ENCODE data around the gene BFAR.

The BFAR gene

GRCh38 chr16:14606102-14606501, 26.6 kb upstream of the BFAR start:
- no peak overlapping the region for H3K4me3 ChIP-seq (ENCODE audit: low read depth, low read length)

GRCh38 chr16:14608111-14608566, 24.6 kb upstream of the BFAR start:
- Histone ChIP-seq H3K36me3 (peaks cover 10% of the 10 kb centered on the region), H3K4me3 (ENCODE audit: low read depth, low read length) (no peak overlapping the region), H3K27me3 (no peaks in the 10 kb centered on the region), H3K9me3 (no peaks in the 10 kb centered on the region), H3K4me1 (no peaks in the 10 kb centered on the region)
- no peak for TF ChIP-seq CTCF (IDR thresholded peaks at IDR 0.05; ENCODE audit: low read depth, low read length)
- DNase-seq, result no peak

More at GRCh38 chr16:14606102-14606501, 26.6 kb upstream of the BFAR start:
- no peak for DNase-seq
- H3K36me3 ChIP-seq, result peaks cover 12% of the 10 kb centered on the region
- no peaks in the 10 kb centered on the region for H3K9me3 ChIP-seq
- no peaks in the 10 kb centered on the region for H3K4me1 ChIP-seq
- no peak for TF ChIP-seq CTCF (IDR thresholded peaks at IDR 0.05; ENCODE audit: low read depth, low read length)
- H3K27me3 ChIP-seq, result no peaks in the 10 kb centered on the region

GRCh38 chr16:14608604-14609003, 24.1 kb upstream of the BFAR start:
- no peaks in the 10 kb centered on the region for H3K27me3 ChIP-seq
- H3K4me3 ChIP-seq (ENCODE audit: low read depth, low read length), result no peak overlapping the region
- no peaks in the 10 kb centered on the region for H3K9me3 ChIP-seq
- no peak for DNase-seq
- no peak for TF ChIP-seq CTCF (IDR thresholded peaks at IDR 0.05; ENCODE audit: low read depth, low read length)
- peaks cover 9% of the 10 kb centered on the region for H3K36me3 ChIP-seq
- H3K4me1 ChIP-seq, result no peaks in the 10 kb centered on the region

GRCh38 chr16:14609716-14610115, 23.0 kb upstream of the BFAR start:
- DNase-seq, result no peak
- no peaks in the 10 kb centered on the region for H3K9me3 ChIP-seq
- no peak overlapping the region for H3K4me3 ChIP-seq (ENCODE audit: low read depth, low read length)
- peaks cover 10% of the 10 kb centered on the region for H3K36me3 ChIP-seq
- TF ChIP-seq CTCF (IDR thresholded peaks at IDR 0.05; ENCODE audit: low read depth, low read length), result no peak
- H3K4me1 ChIP-seq, result no peaks in the 10 kb centered on the region
- H3K27me3 ChIP-seq, result no peaks in the 10 kb centered on the region

- H3K36me3 ChIP-seq, result peaks cover 15% of the 10 kb centered on the region
Measured at GRCh38 chr16:14611660-14612059, 21.1 kb upstream of the BFAR start.

GRCh38 chr16:14613991-14614390, 18.8 kb upstream of the BFAR start:
- Histone ChIP-seq H3K36me3 (peaks cover 9% of the 10 kb centered on the region), H3K27me3 (no peaks in the 10 kb centered on the region), H3K9me3 (no peaks in the 10 kb centered on the region), H3K4me3 (ENCODE audit: low read depth, low read length) (no peak overlapping the region), H3K4me1 (no peaks in the 10 kb centered on the region)
- DNase-seq, result no peak
- TF ChIP-seq CTCF (IDR thresholded peaks at IDR 0.05; ENCODE audit: low read depth, low read length), result no peak

More at GRCh38 chr16:14611660-14612059, 21.1 kb upstream of the BFAR start:
- Histone ChIP-seq H3K9me3 (no peaks in the 10 kb centered on the region), H3K4me1 (no peaks in the 10 kb centered on the region), H3K27me3 (no peaks in the 10 kb centered on the region), H3K4me3 (ENCODE audit: low read depth, low read length) (no peak overlapping the region)
- no peak for TF ChIP-seq CTCF (IDR thresholded peaks at IDR 0.05; ENCODE audit: low read depth, low read length)
- DNase-seq, result no peak
